WTC11 (cell line): ENCODE data around the gene RIN3. TPM values are rescaled to one million over a fixed set of nuclear protein-coding genes. Genes with fewer than 3 reads are reported as not detected.

ENCODE experiments used
- ATAC-seq: fragments of 200-7000 bp; cut with Tn5 transposase; 2 replicates; pipeline ENCODE4 v1.10.0; 2021; ENCODE audit warnings: mild to moderate bottlenecking, moderate library complexity
- CTCF ChIA-PET: fragments of 300-600 bp; sonication (Branson Sonifier 250); formaldehyde crosslinking; loops from one replicate; lab custom pipeline; 2021; ENCODE audit warnings: antibody characterized with exemption; lab: Charles Lee
- POLR2A ChIA-PET: fragments of 350-600 bp; sonication (Branson Sonifier 250); formaldehyde crosslinking; loops from one replicate; lab custom pipeline; 2021; ENCODE audit warnings: antibody characterized with exemption; lab: Charles Lee
- DNase-seq: peaks from one replicate; pipeline ENCODE4 v3.0.0; 2021; ENCODE audit warnings: low spot score
- H3K27ac Mint-ChIP-seq: 2 replicates; pipeline ENCODE4 v1.8.0; 2021; ENCODE audit warnings: mixed read lengths
- H3K27me3 Mint-ChIP-seq: 2 replicates; pipeline ENCODE4 v1.8.0; 2021; ENCODE audit warnings: low read depth, mild to moderate bottlenecking, moderate library complexity, mixed read lengths
- H3K36me3 Mint-ChIP-seq: 2 replicates; pipeline ENCODE4 v1.8.0; 2021; ENCODE audit warnings: mixed read lengths
- H3K4me1 Mint-ChIP-seq: 2 replicates; pipeline ENCODE4 v1.8.0; 2022; ENCODE audit warnings: mixed read lengths
- H3K4me3 Mint-ChIP-seq: 2 replicates; pipeline ENCODE4 v1.8.0; 2021; ENCODE audit warnings: mild to moderate bottlenecking, moderate library complexity, mixed read lengths
- H3K9me3 Mint-ChIP-seq: 2 replicates; pipeline ENCODE4 v1.8.0; 2021; ENCODE audit warnings: mixed read lengths
- ATF1 ChIP-seq: sonication (generic); formaldehyde crosslinking; IDR thresholded peaks from 2 replicates; pipeline ENCODE4 v1.8.1; 2023; ENCODE audit warnings: mild to moderate bottlenecking, moderate library complexity, missing genetic modification reagents
- FOXK1 ChIP-seq: sonication (generic); formaldehyde crosslinking; IDR thresholded peaks from 2 replicates; pipeline ENCODE4 v1.8.0; 2022; ENCODE audit warnings: mild to moderate bottlenecking, moderate library complexity, missing genetic modification reagents
- FOXP1 ChIP-seq: sonication (generic); formaldehyde crosslinking; IDR thresholded peaks from 2 replicates; pipeline ENCODE4 v1.8.0; 2022; ENCODE audit warnings: missing genetic modification reagents, mild to moderate bottlenecking, moderate library complexity, borderline replicate concordance
- HMGA2 ChIP-seq: fragments of 250-450 bp; sonication (Bioruptor Pico); IDR thresholded peaks from 2 replicates; pipeline ENCODE4 v1.4.0; 2021; ENCODE audit warnings: mild to moderate bottlenecking, moderate library complexity
- MXD4 ChIP-seq: fragments of 250-450 bp; sonication (Bioruptor Pico); IDR thresholded peaks from 2 replicates; pipeline ENCODE4 v1.8.0; 2021; ENCODE audit warnings: mild to moderate bottlenecking, moderate library complexity, borderline replicate concordance
- NR3C1 ChIP-seq: sonication (generic); formaldehyde crosslinking; conservative IDR thresholded peaks from 2 replicates; pipeline ENCODE4 v1.8.1; 2023; ENCODE audit warnings: low read depth, mild to moderate bottlenecking, missing genetic modification reagents
- OVOL2 ChIP-seq: fragments of 250-450 bp; sonication (Bioruptor Pico); IDR thresholded peaks from 2 replicates; pipeline ENCODE4 v1.9.0; 2021; ENCODE audit warnings: mild to moderate bottlenecking, borderline replicate concordance
- PRRX2 ChIP-seq: fragments of 250-450 bp; sonication (Bioruptor Pico); IDR thresholded peaks from 2 replicates; pipeline ENCODE4 v1.8.0; 2021; ENCODE audit warnings: mild to moderate bottlenecking
- RORB ChIP-seq: fragments of 250-450 bp; sonication (Bioruptor Pico); IDR thresholded peaks from 2 replicates; pipeline ENCODE4 v1.9.0; 2021; ENCODE audit warnings: mild to moderate bottlenecking
- SMAD3 ChIP-seq: sonication (generic); formaldehyde crosslinking; IDR thresholded peaks from 2 replicates; pipeline ENCODE4 v1.8.0; 2022; ENCODE audit warnings: missing genetic modification reagents, mild to moderate bottlenecking, borderline replicate concordance
- SMAD4 ChIP-seq: sonication (generic); formaldehyde crosslinking; IDR thresholded peaks from 2 replicates; pipeline ENCODE4 v1.8.0; 2022; ENCODE audit warnings: mild to moderate bottlenecking, missing genetic modification reagents
- ZNF232 ChIP-seq: sonication (generic); formaldehyde crosslinking; IDR thresholded peaks from 2 replicates; pipeline ENCODE4 v1.8.0; 2022; ENCODE audit warnings: mild to moderate bottlenecking, missing genetic modification reagents
- ZNF416 ChIP-seq: fragments of 250-450 bp; sonication (Bioruptor Pico); IDR thresholded peaks from 2 replicates; pipeline ENCODE4 v1.9.0; 2021; ENCODE audit warnings: mild to moderate bottlenecking, inconsistent platforms
- ZNF423 ChIP-seq: fragments of 250-450 bp; sonication (Bioruptor Pico); IDR thresholded peaks from 2 replicates; pipeline ENCODE4 v2.1.2; 2022; ENCODE audit warnings: mild to moderate bottlenecking, moderate library complexity
- ZNF671 ChIP-seq: fragments of 250-450 bp; sonication (Bioruptor Pico); IDR thresholded peaks from 2 replicates; pipeline ENCODE4 v1.8.0; 2021; ENCODE audit warnings: mild to moderate bottlenecking
- total RNA-seq: library from RNA; stranded (reverse); gene quantifications from 3 replicates; pipeline ENCODE4 v1.2.3, GENCODE V29; 2021
- TF ChIP-seq, protein P1 (sequence below): fragments of 250-450 bp; sonication (Bioruptor Pico); IDR thresholded peaks from 2 replicates; pipeline ENCODE4 v1.9.0; 2021; ENCODE audit warnings: mild to moderate bottlenecking, borderline replicate concordance
- TF ChIP-seq, protein P2 (sequence below): fragments of 200-600 bp; IDR thresholded peaks from 2 replicates; pipeline ENCODE4 v1.8.0; 2022; ENCODE audit warnings: antibody characterized with exemption
- TF ChIP-seq, protein P3 (sequence below): fragments of 250-450 bp; sonication (Bioruptor Pico); IDR thresholded peaks from 2 replicates; pipeline ENCODE4 v1.8.0; 2021; ENCODE audit warnings: mild to moderate bottlenecking
- TF ChIP-seq, protein P4 (sequence below): sonication (generic); formaldehyde crosslinking; IDR thresholded peaks from 2 replicates; pipeline ENCODE4 v1.8.1; 2022; ENCODE audit warnings: mild to moderate bottlenecking, missing genetic modification reagents, moderate library complexity, borderline replicate concordance
- TF ChIP-seq, protein P5 (sequence below): fragments of 250-450 bp; sonication (Bioruptor Pico); IDR thresholded peaks from 2 replicates; pipeline ENCODE4 v1.9.0; 2021; ENCODE audit warnings: moderate library complexity, mild to moderate bottlenecking, inconsistent platforms, borderline replicate concordance

The RIN3 gene
- total RNA-seq, 1 experiment from 2014 or later, result 3.3 TPM

DNA sequence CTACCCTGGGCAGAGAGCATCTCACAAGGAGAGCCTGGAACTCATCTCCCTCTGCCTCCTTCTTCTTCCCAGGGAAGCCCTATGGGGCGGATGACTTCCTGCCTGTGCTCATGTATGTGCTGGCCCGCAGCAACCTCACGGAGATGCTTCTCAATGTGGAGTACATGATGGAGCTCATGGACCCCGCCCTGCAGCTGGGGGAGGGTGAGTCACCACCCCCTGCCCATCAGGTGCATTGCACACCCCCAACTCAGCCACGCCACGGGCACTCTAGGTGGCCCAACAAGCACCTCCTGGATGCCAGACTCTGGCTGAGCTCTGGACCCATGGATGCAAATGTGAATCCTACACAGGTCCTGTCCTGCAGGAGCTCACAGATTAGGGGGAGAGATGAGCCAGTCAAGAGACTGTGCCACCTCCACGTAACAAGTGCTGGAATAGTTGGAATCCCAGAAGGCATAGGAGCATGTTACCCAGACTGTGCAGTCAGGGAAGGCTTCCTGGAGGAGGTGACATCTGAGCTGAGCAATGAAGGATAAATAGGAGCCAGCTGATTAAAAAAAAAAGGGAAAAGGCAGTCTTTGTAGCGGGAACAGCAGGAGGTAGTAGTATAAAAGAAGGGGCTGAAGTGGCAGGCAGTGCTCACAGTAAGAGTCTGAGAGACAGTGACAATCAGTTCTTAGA lies 163.0 kb downstream of the RIN3 start:
- no peaks in the 10 kb centered on the region for H3K9me3 Mint-ChIP-seq
- H3K27me3 Mint-ChIP-seq, result no peaks in the 10 kb centered on the region
- H3K27ac Mint-ChIP-seq, result no peak overlapping the region
- CTCF ChIA-PET, result interaction anchor here (1.3 to 1.4 kb wide), 2 partner anchors 10 to 63 kb away, joined by 3 to 10 read pairs; no protein-coding TSS in a partner anchor
- ATAC-seq, result no peak
- peaks cover 3% of the 10 kb centered on the region; the same call in 1 of the 2 replicates for H3K4me1 Mint-ChIP-seq
- H3K4me3 Mint-ChIP-seq, result no peak overlapping the region
- no peak for DNase-seq
- POLR2A ChIA-PET, result interaction anchor here (1.4 kb wide), 1 partner anchor 14 kb away, joined by 3 read pairs; no protein-coding TSS in a partner anchor
- H3K36me3 Mint-ChIP-seq, result no peaks in the 10 kb centered on the region
- no peak for TF ChIP-seq ZNF423
- no peak for TF ChIP-seq FOXK1 (CRISPR knock-in tag)
- no peak for TF ChIP-seq HMGA2 (CRISPR knock-in tag)
- TF ChIP-seq ZNF416 (CRISPR knock-in tag), result no peak
- no peak for TF ChIP-seq PRRX2 (CRISPR knock-in tag)
- TF ChIP-seq NR3C1, result no peak
- TF ChIP-seq, protein P1, sequence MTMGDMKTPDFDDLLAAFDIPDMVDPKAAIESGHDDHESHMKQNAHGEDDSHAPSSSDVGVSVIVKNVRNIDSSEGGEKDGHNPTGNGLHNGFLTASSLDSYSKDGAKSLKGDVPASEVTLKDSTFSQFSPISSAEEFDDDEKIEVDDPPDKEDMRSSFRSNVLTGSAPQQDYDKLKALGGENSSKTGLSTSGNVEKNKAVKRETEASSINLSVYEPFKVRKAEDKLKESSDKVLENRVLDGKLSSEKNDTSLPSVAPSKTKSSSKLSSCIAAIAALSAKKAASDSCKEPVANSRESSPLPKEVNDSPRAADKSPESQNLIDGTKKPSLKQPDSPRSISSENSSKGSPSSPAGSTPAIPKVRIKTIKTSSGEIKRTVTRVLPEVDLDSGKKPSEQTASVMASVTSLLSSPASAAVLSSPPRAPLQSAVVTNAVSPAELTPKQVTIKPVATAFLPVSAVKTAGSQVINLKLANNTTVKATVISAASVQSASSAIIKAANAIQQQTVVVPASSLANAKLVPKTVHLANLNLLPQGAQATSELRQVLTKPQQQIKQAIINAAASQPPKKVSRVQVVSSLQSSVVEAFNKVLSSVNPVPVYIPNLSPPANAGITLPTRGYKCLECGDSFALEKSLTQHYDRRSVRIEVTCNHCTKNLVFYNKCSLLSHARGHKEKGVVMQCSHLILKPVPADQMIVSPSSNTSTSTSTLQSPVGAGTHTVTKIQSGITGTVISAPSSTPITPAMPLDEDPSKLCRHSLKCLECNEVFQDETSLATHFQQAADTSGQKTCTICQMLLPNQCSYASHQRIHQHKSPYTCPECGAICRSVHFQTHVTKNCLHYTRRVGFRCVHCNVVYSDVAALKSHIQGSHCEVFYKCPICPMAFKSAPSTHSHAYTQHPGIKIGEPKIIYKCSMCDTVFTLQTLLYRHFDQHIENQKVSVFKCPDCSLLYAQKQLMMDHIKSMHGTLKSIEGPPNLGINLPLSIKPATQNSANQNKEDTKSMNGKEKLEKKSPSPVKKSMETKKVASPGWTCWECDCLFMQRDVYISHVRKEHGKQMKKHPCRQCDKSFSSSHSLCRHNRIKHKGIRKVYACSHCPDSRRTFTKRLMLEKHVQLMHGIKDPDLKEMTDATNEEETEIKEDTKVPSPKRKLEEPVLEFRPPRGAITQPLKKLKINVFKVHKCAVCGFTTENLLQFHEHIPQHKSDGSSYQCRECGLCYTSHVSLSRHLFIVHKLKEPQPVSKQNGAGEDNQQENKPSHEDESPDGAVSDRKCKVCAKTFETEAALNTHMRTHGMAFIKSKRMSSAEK (CRISPR knock-in tag), result no peak
- TF ChIP-seq SMAD3, result no peak
- TF ChIP-seq FOXP1 (CRISPR knock-in tag), result no peak
- TF ChIP-seq, protein P2, sequence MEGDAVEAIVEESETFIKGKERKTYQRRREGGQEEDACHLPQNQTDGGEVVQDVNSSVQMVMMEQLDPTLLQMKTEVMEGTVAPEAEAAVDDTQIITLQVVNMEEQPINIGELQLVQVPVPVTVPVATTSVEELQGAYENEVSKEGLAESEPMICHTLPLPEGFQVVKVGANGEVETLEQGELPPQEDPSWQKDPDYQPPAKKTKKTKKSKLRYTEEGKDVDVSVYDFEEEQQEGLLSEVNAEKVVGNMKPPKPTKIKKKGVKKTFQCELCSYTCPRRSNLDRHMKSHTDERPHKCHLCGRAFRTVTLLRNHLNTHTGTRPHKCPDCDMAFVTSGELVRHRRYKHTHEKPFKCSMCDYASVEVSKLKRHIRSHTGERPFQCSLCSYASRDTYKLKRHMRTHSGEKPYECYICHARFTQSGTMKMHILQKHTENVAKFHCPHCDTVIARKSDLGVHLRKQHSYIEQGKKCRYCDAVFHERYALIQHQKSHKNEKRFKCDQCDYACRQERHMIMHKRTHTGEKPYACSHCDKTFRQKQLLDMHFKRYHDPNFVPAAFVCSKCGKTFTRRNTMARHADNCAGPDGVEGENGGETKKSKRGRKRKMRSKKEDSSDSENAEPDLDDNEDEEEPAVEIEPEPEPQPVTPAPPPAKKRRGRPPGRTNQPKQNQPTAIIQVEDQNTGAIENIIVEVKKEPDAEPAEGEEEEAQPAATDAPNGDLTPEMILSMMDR, result no peak
- TF ChIP-seq, protein P3, sequence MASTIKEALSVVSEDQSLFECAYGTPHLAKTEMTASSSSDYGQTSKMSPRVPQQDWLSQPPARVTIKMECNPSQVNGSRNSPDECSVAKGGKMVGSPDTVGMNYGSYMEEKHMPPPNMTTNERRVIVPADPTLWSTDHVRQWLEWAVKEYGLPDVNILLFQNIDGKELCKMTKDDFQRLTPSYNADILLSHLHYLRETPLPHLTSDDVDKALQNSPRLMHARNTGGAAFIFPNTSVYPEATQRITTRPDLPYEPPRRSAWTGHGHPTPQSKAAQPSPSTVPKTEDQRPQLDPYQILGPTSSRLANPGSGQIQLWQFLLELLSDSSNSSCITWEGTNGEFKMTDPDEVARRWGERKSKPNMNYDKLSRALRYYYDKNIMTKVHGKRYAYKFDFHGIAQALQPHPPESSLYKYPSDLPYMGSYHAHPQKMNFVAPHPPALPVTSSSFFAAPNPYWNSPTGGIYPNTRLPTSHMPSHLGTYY (CRISPR knock-in tag), result no peak
- TF ChIP-seq OVOL2 (CRISPR knock-in tag), result no peak
- TF ChIP-seq SMAD4 (CRISPR knock-in tag), result no peak
- no peak for TF ChIP-seq RORB (CRISPR knock-in tag)
- no peak for TF ChIP-seq ATF1
- TF ChIP-seq, protein P4, sequence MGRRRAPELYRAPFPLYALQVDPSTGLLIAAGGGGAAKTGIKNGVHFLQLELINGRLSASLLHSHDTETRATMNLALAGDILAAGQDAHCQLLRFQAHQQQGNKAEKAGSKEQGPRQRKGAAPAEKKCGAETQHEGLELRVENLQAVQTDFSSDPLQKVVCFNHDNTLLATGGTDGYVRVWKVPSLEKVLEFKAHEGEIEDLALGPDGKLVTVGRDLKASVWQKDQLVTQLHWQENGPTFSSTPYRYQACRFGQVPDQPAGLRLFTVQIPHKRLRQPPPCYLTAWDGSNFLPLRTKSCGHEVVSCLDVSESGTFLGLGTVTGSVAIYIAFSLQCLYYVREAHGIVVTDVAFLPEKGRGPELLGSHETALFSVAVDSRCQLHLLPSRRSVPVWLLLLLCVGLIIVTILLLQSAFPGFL (CRISPR knock-in tag), result no peak
- TF ChIP-seq, protein P5, sequence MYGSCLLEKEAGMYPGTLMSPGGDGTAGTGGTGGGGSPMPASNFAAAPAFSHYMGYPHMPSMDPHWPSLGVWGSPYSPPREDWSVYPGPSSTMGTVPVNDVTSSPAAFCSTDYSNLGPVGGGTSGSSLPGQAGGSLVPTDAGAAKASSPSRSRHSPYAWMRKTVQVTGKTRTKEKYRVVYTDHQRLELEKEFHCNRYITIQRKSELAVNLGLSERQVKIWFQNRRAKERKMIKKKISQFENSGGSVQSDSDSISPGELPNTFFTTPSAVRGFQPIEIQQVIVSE (CRISPR knock-in tag), result no peak
- no peak for TF ChIP-seq ZNF232 (CRISPR knock-in tag)
- TF ChIP-seq MXD4 (CRISPR knock-in tag), result no peak
- TF ChIP-seq ZNF671 (CRISPR knock-in tag), result no peak
- TF ChIP-seq, all 79 proteins: peak for 0
